ENCODE measurements around the gene CCDC33.

CCDC33 gene

GRCh38 chr15:74332011-74332410, 95.9 kb downstream of the CCDC33 start:
- no peak for TF ChIP-seq CTCF (IDR thresholded peaks at IDR 0.05; ENCODE audit: low read depth, low read length, missing control alignments)
- H3K4me3 ChIP-seq (ENCODE audit: low read depth, low read length) = no peak overlapping the region
- DNase-seq (ENCODE audit: low read depth) = no peak
- in situ Hi-C loops (cut with HindIII; ENCODE audit: low sequenced_read_pairs) = no loop called here

GRCh38 chr15:74332611-74333010, 96.5 kb downstream of the CCDC33 start:
- no peak for DNase-seq (ENCODE audit: low read depth)
- in situ Hi-C loops (cut with HindIII; ENCODE audit: low sequenced_read_pairs) = no loop called here
- TF ChIP-seq CTCF (IDR thresholded peaks at IDR 0.05; ENCODE audit: low read depth, low read length, missing control alignments) = no peak
- H3K4me3 ChIP-seq (ENCODE audit: low read depth, low read length) = no peak overlapping the region

- DNase-seq (ENCODE audit: low read depth) = no peak
- TF ChIP-seq CTCF (IDR thresholded peaks at IDR 0.05; ENCODE audit: low read depth, low read length, missing control alignments) = no peak
- in situ Hi-C loops (cut with HindIII; ENCODE audit: low sequenced_read_pairs) = no loop called here
- H3K4me3 ChIP-seq (ENCODE audit: low read depth, low read length) = no peak overlapping the region
Measured at GRCh38 chr15:74333093-74333492, 97.0 kb downstream of the CCDC33 start.

- DNase-seq (ENCODE audit: low read depth) = no peak
- in situ Hi-C loops (cut with HindIII; ENCODE audit: low sequenced_read_pairs) = no loop called here
- TF ChIP-seq CTCF (IDR thresholded peaks at IDR 0.05; ENCODE audit: low read depth, low read length, missing control alignments) = no peak
- H3K4me3 ChIP-seq (ENCODE audit: low read depth, low read length) = no peak overlapping the region
Measured at GRCh38 chr15:74333662-74334061, 97.5 kb downstream of the CCDC33 start.

GRCh38 chr15:74334127-74334526, 98.0 kb downstream of the CCDC33 start:
- DNase-seq (ENCODE audit: low read depth) = no peak
- in situ Hi-C loops (cut with HindIII; ENCODE audit: low sequenced_read_pairs) = no loop called here
- no peak overlapping the region for H3K4me3 ChIP-seq (ENCODE audit: low read depth, low read length)
- TF ChIP-seq CTCF (IDR thresholded peaks at IDR 0.05; ENCODE audit: low read depth, low read length, missing control alignments) = no peak

- in situ Hi-C loops (cut with HindIII; ENCODE audit: low sequenced_read_pairs) = no loop called here
- no peak for TF ChIP-seq CTCF (IDR thresholded peaks at IDR 0.05; ENCODE audit: low read depth, low read length, missing control alignments)
Measured at GRCh38 chr15:74335396-74335795, 99.3 kb downstream of the CCDC33 start.

More at GRCh38 chr15:74335396-74335795, 99.3 kb downstream of the CCDC33 start:
- H3K4me3 ChIP-seq (ENCODE audit: low read depth, low read length) = no peak overlapping the region
- DNase-seq (ENCODE audit: low read depth) = no peak

Measured in astrocyte of the cerebellum (primary cell).